Muscle of leg (tissue), 11 donors: ENCODE measurements around the gene MRPL39. TPM values are rescaled to one million over a fixed set of nuclear protein-coding genes. Genes with fewer than 3 reads are reported as not detected.

ENCODE experiments used
- DNase-seq: peaks from one replicate; pipeline ENCODE4 v3.0.0; 2013
- H3K27ac ChIP-seq: one replicate; pipeline ENCODE4 v1.5.1; 2013; ENCODE audit warnings: mild to moderate bottlenecking, low read length, control low read depth
- H3K27me3 ChIP-seq: one replicate; pipeline ENCODE4 v1.6.1; 2013; ENCODE audit warnings: low read length; ENCODE audit not compliant: control insufficient read depth, insufficient read depth
- H3K36me3 ChIP-seq: one replicate; pipeline ENCODE4 v1.6.1; 2013; ENCODE audit warnings: low read length; ENCODE audit not compliant: control insufficient read depth, insufficient read depth
- H3K4me1 ChIP-seq: one replicate; pipeline ENCODE4 v1.6.1; 2013; ENCODE audit warnings: low read length; ENCODE audit not compliant: control insufficient read depth, insufficient read depth
- H3K4me3 ChIP-seq: one replicate; pipeline ENCODE4 v1.5.1; 2013; ENCODE audit warnings: low read length, control low read depth
- H3K9me3 ChIP-seq: replicated peaks from 2 replicates; pipeline ENCODE4 v1.6.1; 2013; ENCODE audit warnings: low read depth, low read length; ENCODE audit not compliant: control insufficient read depth
- WGBS: methylation state at CpG from one replicate; pipeline ENCODE4 v1.1.5; 2013; ENCODE audit warnings: missing lambda C conversion rate; ENCODE audit not compliant: insufficient coverage; 5-methylcytosine and 5-hydroxymethylcytosine counted together
- polyA plus RNA-seq, 8 donors: library from polyadenylated mRNA; unstranded; fragments of 120-200 nt; gene quantifications; one replicate each; pipeline versions ENCODE4 v1.2.1 to v1.2.3, GENCODE V29; 2013; ENCODE audit warnings: inconsistent platforms in 1 of 8, low replicate concordance in 1 of 8; ENCODE audit not compliant: insufficient read length in 8 of 8, insufficient read depth in 1 of 8
- total RNA-seq: library from RNA; stranded (reverse); fragments of 120-200 nt; gene quantifications from one replicate; pipeline ENCODE4 v1.2.4, GENCODE V29; 2013

Gene MRPL39
- total and polyA plus RNA-seq, 9 donors: 26.7 to 37.5 (median 29.7) TPM

DNA sequence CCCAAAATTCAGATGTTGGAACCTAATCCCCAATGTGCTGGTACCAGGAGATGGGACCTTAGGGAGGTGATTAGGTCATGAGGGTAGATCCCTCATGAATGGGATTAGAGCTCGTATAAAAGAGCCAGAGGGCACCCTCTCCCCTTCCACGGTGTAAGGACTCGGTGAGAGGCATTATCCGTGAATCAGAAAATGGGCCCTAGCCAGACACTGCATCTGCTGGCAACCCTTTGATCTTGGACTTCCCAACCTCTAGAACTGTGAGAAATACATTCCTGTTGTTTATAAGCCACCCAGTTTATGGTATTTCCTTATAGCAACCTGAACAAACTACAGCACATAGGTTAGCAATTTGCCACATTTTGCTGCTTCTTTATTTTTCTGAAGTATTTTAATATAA, 17.2 kb upstream of the MRPL39 start:
- Histone ChIP-seq H3K27me3 (no peaks in the 10 kb centered on the region), H3K4me3 (no peak overlapping the region), H3K36me3 (no peaks in the 10 kb centered on the region), H3K9me3 (no peaks in the 10 kb centered on the region), H3K4me1 (peaks cover 3% of the 10 kb centered on the region), H3K27ac (no peak overlapping the region)
- no peak for DNase-seq
- no CpG with 5 or more reads among the region's 4 CpGs for WGBS

GRCh38 chr21:25619198-25619597, 11.9 kb upstream of the MRPL39 start:
- H3K4me1 ChIP-seq: peaks cover 4% of the 10 kb centered on the region
- no peak overlapping the region for H3K4me3 ChIP-seq
- no peak overlapping the region for H3K27ac ChIP-seq
- H3K27me3 ChIP-seq: no peaks in the 10 kb centered on the region
- WGBS: 50% methylated on average over 2 of the region's 2 CpGs
- no peaks in the 10 kb centered on the region for H3K36me3 ChIP-seq
- no peaks in the 10 kb centered on the region for H3K9me3 ChIP-seq
- DNase-seq: no peak

- Histone ChIP-seq H3K9me3 (no peaks in the 10 kb centered on the region), H3K4me1 (peaks cover 4% of the 10 kb centered on the region), H3K27me3 (no peaks in the 10 kb centered on the region), H3K4me3 (no peak overlapping the region), H3K27ac (no peak overlapping the region), H3K36me3 (no peaks in the 10 kb centered on the region)
- peak; percentile 42 for DNase-seq
- WGBS: no CpG with 5 or more reads among the region's 3 CpGs
These were observed 8.6 kb upstream of the MRPL39 start for GRCh38 chr21:25615880-25616279.

GRCh38 chr21:25614441-25614840, 7.2 kb upstream of the MRPL39 start:
- Histone ChIP-seq H3K27me3 (no peaks in the 10 kb centered on the region), H3K4me3 (no peak overlapping the region), H3K9me3 (no peaks in the 10 kb centered on the region), H3K36me3 (no peaks in the 10 kb centered on the region), H3K27ac (no peak overlapping the region), H3K4me1 (peaks cover 4% of the 10 kb centered on the region)
- no CpG with 5 or more reads among the region's 1 CpG for WGBS
- DNase-seq: no peak

GRCh38 chr21:25608044-25608737, 910 bp upstream of the MRPL39 start:
- Histone ChIP-seq H3K4me1 (peaks cover 11% of the 10 kb centered on the region), H3K27ac (peak overlapping the region; percentile 51), H3K4me3 (peak overlapping the region; percentile 92), H3K9me3 (no peaks in the 10 kb centered on the region), H3K36me3 (peaks cover 12% of the 10 kb centered on the region), H3K27me3 (no peaks in the 10 kb centered on the region)
- peak; percentile 91 for DNase-seq
- WGBS: 0% methylated on average over 4 of the region's 18 CpGs

DNA sequence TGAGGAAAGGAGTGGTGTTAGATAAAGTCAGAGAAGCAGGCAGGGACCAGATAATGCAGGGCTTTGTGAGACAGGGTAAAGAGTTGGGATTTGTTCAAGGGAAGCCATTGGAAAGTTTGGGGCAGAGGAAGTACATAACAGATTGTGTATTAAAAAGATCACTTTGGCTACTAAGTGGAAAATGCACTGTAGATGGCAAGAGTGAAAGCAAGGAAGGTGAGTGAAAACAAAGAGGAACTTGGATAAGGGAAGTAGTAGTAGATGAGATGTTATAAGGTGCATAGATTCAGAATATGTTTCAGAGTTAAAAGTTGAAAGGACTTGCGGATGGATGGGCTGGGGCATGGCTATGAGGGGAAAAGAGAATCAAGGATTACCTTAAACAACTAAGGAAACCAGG, 17.4 kb downstream of the MRPL39 start:
- no peaks in the 10 kb centered on the region for H3K9me3 ChIP-seq
- DNase-seq: no peak
- no peaks in the 10 kb centered on the region for H3K27me3 ChIP-seq
- no peaks in the 10 kb centered on the region for H3K4me1 ChIP-seq
- no CpG with 5 or more reads among the region's 1 CpG for WGBS
- peaks cover 39% of the 10 kb centered on the region for H3K36me3 ChIP-seq
- no peak overlapping the region for H3K27ac ChIP-seq
- H3K4me3 ChIP-seq: no peak overlapping the region

GRCh38 chr21:25586791-25587190, 20.5 kb downstream of the MRPL39 start:
- H3K27ac ChIP-seq: no peak overlapping the region
- no peaks in the 10 kb centered on the region for H3K27me3 ChIP-seq
- peaks cover 24% of the 10 kb centered on the region for H3K36me3 ChIP-seq
- no peak for DNase-seq
- no CpG with 5 or more reads among the region's 2 CpGs for WGBS
- no peaks in the 10 kb centered on the region for H3K9me3 ChIP-seq
- no peaks in the 10 kb centered on the region for H3K4me1 ChIP-seq
- no peak overlapping the region for H3K4me3 ChIP-seq

- WGBS: 100% methylated on average over 2 of the region's 3 CpGs
- Histone ChIP-seq H3K9me3 (no peaks in the 10 kb centered on the region), H3K4me1 (no peaks in the 10 kb centered on the region), H3K36me3 (peaks cover 22% of the 10 kb centered on the region), H3K27me3 (no peaks in the 10 kb centered on the region), H3K4me3 (no peak overlapping the region), H3K27ac (no peak overlapping the region)
- no peak for DNase-seq
These were observed 21.0 kb downstream of the MRPL39 start for GRCh38 chr21:25586326-25586725.

DNA sequence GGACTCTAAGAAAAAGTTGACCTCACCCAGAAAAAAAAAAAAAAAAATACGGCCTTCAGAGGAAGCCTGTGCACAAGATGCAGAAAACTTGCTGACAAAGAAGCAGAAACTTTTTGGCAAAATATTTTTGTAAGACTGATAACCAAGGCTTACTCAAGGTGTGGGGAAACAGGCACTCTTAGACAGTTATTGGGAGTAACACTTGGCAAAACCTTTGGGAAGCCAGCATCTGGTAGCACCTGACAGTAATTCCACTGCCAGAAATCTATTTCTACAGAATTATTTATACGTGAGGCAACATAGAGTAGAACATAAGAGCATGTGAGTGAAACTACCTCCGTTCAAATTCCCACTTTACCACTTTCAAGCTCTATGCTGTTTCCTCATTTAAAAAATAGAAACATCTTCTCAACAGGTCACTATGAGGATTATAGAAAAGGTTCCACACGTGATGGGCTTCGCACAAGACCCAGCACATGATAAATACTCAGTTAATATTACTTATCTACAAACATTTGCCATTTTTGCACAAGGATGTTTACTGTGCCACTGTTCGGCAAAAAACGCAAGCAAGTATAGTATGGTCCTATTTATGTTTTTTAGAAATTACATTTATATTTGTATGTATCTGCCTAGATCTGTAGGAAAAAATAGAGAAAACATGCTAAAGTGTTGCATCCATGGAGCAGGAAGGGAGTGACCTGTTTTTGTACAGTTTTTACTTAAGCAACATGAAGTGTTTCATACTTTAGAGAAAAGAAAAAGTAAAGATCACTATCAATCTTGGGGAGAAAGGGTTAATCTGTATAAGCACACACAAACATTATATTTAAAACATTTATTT, 22.2 kb downstream of the MRPL39 start:
- DNase-seq: no peak

GRCh38 chr21:25583370-25584130, 23.7 kb downstream of the MRPL39 start:
- H3K4me3 ChIP-seq: no peak overlapping the region
- peaks cover 16% of the 10 kb centered on the region for H3K36me3 ChIP-seq
- no CpG with 5 or more reads among the region's 5 CpGs for WGBS
- H3K27me3 ChIP-seq: no peaks in the 10 kb centered on the region
- no peaks in the 10 kb centered on the region for H3K4me1 ChIP-seq
- H3K27ac ChIP-seq: no peak overlapping the region
- no peak for DNase-seq
- H3K9me3 ChIP-seq: no peaks in the 10 kb centered on the region

More for the DNA sequence above, 22.2 kb downstream of the MRPL39 start:
- Histone ChIP-seq H3K4me3 (no peak overlapping the region), H3K27ac (no peak overlapping the region), H3K4me1 (no peaks in the 10 kb centered on the region), H3K36me3 (peaks cover 19% of the 10 kb centered on the region), H3K27me3 (no peaks in the 10 kb centered on the region), H3K9me3 (no peaks in the 10 kb centered on the region)
- no CpG with 5 or more reads among the region's 7 CpGs for WGBS
